ENCODE data around the gene SMARCAL1.

GRCh38 chr2:216522892-216523502 lies 110.7 kb downstream of the SMARCAL1 start:
- TF ChIP-seq CTCF (IDR thresholded peaks at IDR 0.05) (no peak), POLR2A (IDR thresholded peaks at IDR 0.05) (no peak)
